IMR-90 (cell line): ENCODE data around the gene PRLH. TPM values are rescaled to one million over a fixed set of nuclear protein-coding genes. Genes with fewer than 3 reads are reported as not detected.

Experiments
- ATAC-seq: fragments of 200-7000 bp; cut with Tn5 transposase; 2 replicates; pipeline ENCODE4 v1.9.1; 2020; ENCODE audit warnings: low read depth, mild to moderate bottlenecking, moderate library complexity
- BruUV-seq: library from RNA; stranded (reverse); fragments of 400-500 nt; replicated peaks from 2 replicates; lab custom pipeline; 2021; lab: Mats Ljungman, UMichigan
- CTCF ChIA-PET: fragments of 300-600 bp; formaldehyde crosslinking; extraction: SDS; loops from one replicate; lab custom pipeline; 2021; ENCODE audit warnings: antibody characterized with exemption; lab: Yijun Ruan, JAX
- POLR2A ChIA-PET: fragments of 300-600 bp; sonication (Branson Sonifier 250); formaldehyde crosslinking; loops from one replicate; lab custom pipeline; 2022; ENCODE audit warnings: antibody characterized with exemption; ENCODE audit not compliant: unreplicated experiment; lab: Charles Lee
- DNase-seq: peaks from one replicate; pipeline ENCODE4 v3.0.0; 2013
- H2AFZ ChIP-seq: replicated peaks from 2 replicates; pipeline ENCODE3; 2013; ENCODE audit warnings: low read length, mild to moderate bottlenecking; ENCODE audit not compliant: poor library complexity
- H2AK5ac ChIP-seq: 2 replicates; pipeline ENCODE4 v1.6.1; 2013; ENCODE audit warnings: low read depth, low read length, inconsistent platforms
- H2AK9ac ChIP-seq: replicated peaks from 2 replicates; pipeline ENCODE3; 2013; ENCODE audit warnings: mild to moderate bottlenecking, low read depth, low read length, moderate library complexity; ENCODE audit not compliant: poor library complexity
- H2BK120ac ChIP-seq: 2 replicates; pipeline ENCODE4 v1.6.1; 2013; ENCODE audit warnings: low read depth, low read length, inconsistent platforms
- H2BK15ac ChIP-seq: 3 replicates; pipeline ENCODE4 v1.6.1; 2013; ENCODE audit warnings: low read depth, low read length, inconsistent platforms
- H2BK20ac ChIP-seq: 2 replicates; pipeline ENCODE4 v1.6.1; 2013; ENCODE audit warnings: low read depth, mild to moderate bottlenecking, inconsistent platforms, low read length, moderate library complexity
- H2BK5ac ChIP-seq: 2 replicates; pipeline ENCODE4 v1.6.1; 2013; ENCODE audit warnings: mild to moderate bottlenecking, low read depth, low read length, inconsistent platforms; ENCODE audit not compliant: poor library complexity, severe bottlenecking
- H3K14ac ChIP-seq: replicated peaks from 2 replicates; pipeline ENCODE4 v1.6.1; 2013; ENCODE audit warnings: low read depth, low read length, inconsistent platforms
- H3K18ac ChIP-seq: 2 replicates; pipeline ENCODE4 v1.6.1; 2013; ENCODE audit warnings: low read depth, low read length, control low read depth
- H3K23ac ChIP-seq: 2 replicates; pipeline ENCODE4 v1.6.1; 2013; ENCODE audit warnings: low read depth, low read length, inconsistent platforms
- H3K27ac ChIP-seq: 2 replicates; pipeline ENCODE4 v1.5.1; 2013; ENCODE audit warnings: mild to moderate bottlenecking, control low read depth, low read length; ENCODE audit not compliant: insufficient read depth
- H3K27me3 ChIP-seq: 2 replicates; pipeline ENCODE4 v1.6.1; 2013; ENCODE audit warnings: low read length; ENCODE audit not compliant: control insufficient read depth, insufficient read depth
- H3K36me3 ChIP-seq: 2 replicates; pipeline ENCODE4 v1.6.1; 2013; ENCODE audit warnings: low read length, mixed read lengths; ENCODE audit not compliant: control insufficient read depth, insufficient read depth
- H3K4ac ChIP-seq: 2 replicates; pipeline ENCODE4 v1.6.1; 2013; ENCODE audit warnings: low read depth, low read length, inconsistent platforms
- H3K4me1 ChIP-seq: 2 replicates; pipeline ENCODE4 v1.6.1; 2013; ENCODE audit warnings: low read length, mixed read lengths; ENCODE audit not compliant: control insufficient read depth, insufficient read depth
- H3K4me2 ChIP-seq: 2 replicates; pipeline ENCODE4 v1.6.1; 2013; ENCODE audit warnings: low read depth, mild to moderate bottlenecking, control low read depth, low read length, moderate library complexity
- H3K4me3 ChIP-seq: 2 replicates; pipeline ENCODE4 v1.5.1; 2013; ENCODE audit warnings: low read depth, mild to moderate bottlenecking, control low read depth, low read length, moderate library complexity; ENCODE audit not compliant: insufficient read depth
- H3K56ac ChIP-seq: 2 replicates; pipeline ENCODE4 v1.6.1; 2013; ENCODE audit warnings: low read length, inconsistent platforms; ENCODE audit not compliant: insufficient read depth; ENCODE audit errors: extremely low read depth
- H3K79me1 ChIP-seq, 2 experiments: 2 replicates each; pipeline ENCODE4 v1.6.1; 2013; ENCODE audit warnings: low read length in 2 of 2, inconsistent platforms in 1 of 2, low read depth in 1 of 2
- H3K9ac ChIP-seq: 2 replicates; pipeline ENCODE4 v1.6.1; 2013; ENCODE audit warnings: low read depth, low read length, control low read depth
- H3K9me1 ChIP-seq: 2 replicates; pipeline ENCODE4 v1.6.1; 2013; ENCODE audit warnings: low read length, inconsistent platforms; ENCODE audit not compliant: insufficient read depth
- H3K9me3 ChIP-seq: 2 replicates; pipeline ENCODE4 v1.6.1; 2013; ENCODE audit warnings: low read length; ENCODE audit not compliant: control insufficient read depth, insufficient read depth
- H4K20me1 ChIP-seq: 2 replicates; pipeline ENCODE4 v1.6.1; 2013; ENCODE audit warnings: low read length, inconsistent platforms; ENCODE audit not compliant: insufficient read depth
- H4K5ac ChIP-seq: 2 replicates; pipeline ENCODE4 v1.6.1; 2013; ENCODE audit warnings: mild to moderate bottlenecking, low read depth, low read length, control low read depth
- H4K8ac ChIP-seq, 2 experiments: 2 replicates each; pipeline ENCODE4 v1.6.1; 2013; ENCODE audit warnings: low read depth in 2 of 2, low read length in 2 of 2, control low read depth in 1 of 2, inconsistent platforms in 1 of 2
- H4K91ac ChIP-seq: 2 replicates; pipeline ENCODE4 v1.6.1; 2013; ENCODE audit warnings: low read depth, low read length, inconsistent platforms; ENCODE audit not compliant: insufficient read depth
- BHLHE40 ChIP-seq: fragments of 150-350 bp; IDR thresholded peaks from 2 replicates; pipeline ENCODE4 v1.6.1; 2016; ENCODE audit warnings: mild to moderate bottlenecking, low read depth, low read length
- CEBPB ChIP-seq: IDR thresholded peaks from 2 replicates; pipeline ENCODE4 v1.6.1; 2012; ENCODE audit warnings: low read depth, low read length, improper control_type of control experiment
- CHD1 ChIP-seq: IDR thresholded peaks from 2 replicates; pipeline ENCODE4 v1.6.1; 2012; ENCODE audit warnings: low read depth, low read length, improper control_type of control experiment
- FOS ChIP-seq: fragments of 150-350 bp; IDR thresholded peaks from 2 replicates; pipeline ENCODE4 v1.6.1; 2016; ENCODE audit warnings: low read depth, low read length
- MAFK ChIP-seq: IDR thresholded peaks from 2 replicates; pipeline ENCODE4 v1.6.1; 2012; ENCODE audit warnings: low read depth, low read length, improper control_type of control experiment
- MAZ ChIP-seq: IDR thresholded peaks from 2 replicates; pipeline ENCODE4 v1.6.1; 2012; ENCODE audit warnings: low read depth, mild to moderate bottlenecking, low read length, improper control_type of control experiment, moderate library complexity, borderline replicate concordance
- NFE2L2 ChIP-seq: fragments of 150-350 bp; IDR thresholded peaks from 2 replicates; pipeline ENCODE4 v1.6.1; 2016; ENCODE audit warnings: low read depth, mild to moderate bottlenecking, low read length
- RAD21 ChIP-seq: IDR thresholded peaks from 2 replicates; pipeline ENCODE4 v1.6.1; 2012; ENCODE audit warnings: low read length, improper control_type of control experiment
- RCOR1 ChIP-seq: IDR thresholded peaks from 2 replicates; pipeline ENCODE4 v1.6.1; 2012; ENCODE audit warnings: mild to moderate bottlenecking, low read length, improper control_type of control experiment; ENCODE audit not compliant: insufficient replicate concordance
- RFX5 ChIP-seq: IDR thresholded peaks from 2 replicates; pipeline ENCODE4 v1.8.0; 2012; ENCODE audit warnings: low read depth, mild to moderate bottlenecking, low read length, moderate library complexity
- WGBS, 2 experiments: methylation state at CpG; one replicate each; pipeline versions ENCODE4 v1.1.5 to v1.1.7; 2013; ENCODE audit warnings: missing lambda C conversion rate in 2 of 2; ENCODE audit not compliant: insufficient read length in 1 of 2; ENCODE audit errors: extremely low coverage in 2 of 2; 5-methylcytosine and 5-hydroxymethylcytosine counted together
- dilution Hi-C: fragments of 300-500 bp; cut with HindIII; formaldehyde crosslinking; loops from one replicate; pipeline ENCODE4 v1.14.3; 2018; ENCODE audit warnings: low sequenced_read_pairs; ENCODE audit not compliant: unreplicated experiment
- in situ Hi-C: fragments of 300-500 bp; cut with MboI; formaldehyde crosslinking; loops from 3 replicates; pipeline ENCODE4 v1.14.3; 2019; ENCODE audit warnings: low sequenced_read_pairs, inconsistent platforms, mixed read lengths
- intact Hi-C: fragments of 100-400 bp; cut with micrococcal nuclease; formaldehyde crosslinking; loops from 2 replicates; pipeline ENCODE4 v1.10.0; 2022
- polyA plus RNA-seq, 3 experiments: library from polyadenylated mRNA; depleted of rRNA; stranded (reverse); fragments of >200 nt; gene quantifications; 2 replicates each; pipeline ENCODE4 v1.2.3, GENCODE V29; 2012; ENCODE audit warnings: low replicate concordance in 1 of 3
- total RNA-seq: library from RNA; depleted of rRNA; stranded (reverse); fragments of >200 nt; gene quantifications from 2 replicates; pipeline ENCODE4 v1.2.3, GENCODE V29; 2012
- TF ChIP-seq, protein P1 (sequence below): fragments of 150-350 bp; IDR thresholded peaks from 2 replicates; pipeline ENCODE4 v1.6.1; 2016; ENCODE audit warnings: low read depth, mild to moderate bottlenecking, low read length, moderate library complexity, borderline replicate concordance

PRLH gene
- total and polyA plus RNA-seq, 2 of the 4 experiments (the other 2 are of a cell fraction): not detected

DNA sequence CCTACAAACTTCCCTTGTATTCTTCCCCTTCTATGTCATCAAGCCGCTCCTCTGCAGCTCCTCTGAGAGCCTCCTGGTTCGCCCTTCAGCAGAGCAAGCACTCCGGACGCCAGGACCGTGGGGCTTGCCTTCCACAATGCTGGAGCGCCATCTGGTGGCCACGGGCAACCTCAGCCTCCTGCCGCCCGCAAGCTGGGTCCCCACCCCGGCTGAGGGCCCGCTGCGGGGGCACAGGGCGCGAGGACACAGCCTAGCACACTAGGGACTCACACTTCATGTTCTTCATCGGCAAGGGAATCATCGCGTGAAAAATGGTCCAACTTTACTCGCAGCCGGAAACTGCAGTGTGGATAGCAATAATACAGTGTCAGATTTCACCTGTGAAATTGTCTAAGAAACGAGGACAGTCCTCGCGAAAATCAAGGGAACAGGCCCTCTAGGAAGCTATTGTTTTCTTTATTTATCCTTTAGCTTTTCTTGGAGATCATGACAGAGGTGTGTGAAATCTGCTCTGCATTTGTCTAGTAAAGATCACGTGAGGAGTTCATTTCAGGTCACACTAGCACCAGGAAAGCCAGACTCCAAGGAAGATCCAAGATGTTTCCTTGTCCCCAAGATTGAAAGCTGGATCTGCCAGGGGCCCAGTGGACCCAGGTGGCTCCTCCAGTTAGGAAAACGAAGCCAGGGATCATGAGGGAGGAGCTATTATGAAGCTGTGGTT lies 5.8 kb downstream of the PRLH start (continued):
- TF ChIP-seq, protein P1, sequence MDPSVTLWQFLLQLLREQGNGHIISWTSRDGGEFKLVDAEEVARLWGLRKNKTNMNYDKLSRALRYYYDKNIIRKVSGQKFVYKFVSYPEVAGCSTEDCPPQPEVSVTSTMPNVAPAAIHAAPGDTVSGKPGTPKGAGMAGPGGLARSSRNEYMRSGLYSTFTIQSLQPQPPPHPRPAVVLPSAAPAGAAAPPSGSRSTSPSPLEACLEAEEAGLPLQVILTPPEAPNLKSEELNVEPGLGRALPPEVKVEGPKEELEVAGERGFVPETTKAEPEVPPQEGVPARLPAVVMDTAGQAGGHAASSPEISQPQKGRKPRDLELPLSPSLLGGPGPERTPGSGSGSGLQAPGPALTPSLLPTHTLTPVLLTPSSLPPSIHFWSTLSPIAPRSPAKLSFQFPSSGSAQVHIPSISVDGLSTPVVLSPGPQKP: no peak
- peak; percentile 100 for TF ChIP-seq RAD21

DNA sequence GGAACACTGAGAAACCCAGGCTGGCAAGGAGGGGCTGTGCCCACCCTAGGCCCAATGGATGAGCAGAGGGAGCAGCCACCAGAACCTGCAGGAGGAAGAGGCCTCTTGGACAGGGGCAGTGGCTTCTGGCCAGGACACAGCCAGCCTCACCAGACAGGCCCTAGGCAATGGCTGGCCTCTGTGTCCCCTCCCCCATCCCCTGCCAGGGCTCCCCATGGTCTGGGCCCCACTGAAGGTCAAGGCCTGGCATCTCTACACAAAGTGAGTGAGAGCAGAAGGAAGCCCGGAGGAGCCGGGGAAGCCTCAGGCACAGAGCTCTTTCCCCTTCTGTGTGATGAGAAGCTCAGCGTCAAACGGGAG lies 6.3 kb downstream of the PRLH start:
- no peaks in the 10 kb centered on the region for H4K20me1 ChIP-seq
- peak overlapping the region; percentile 47; the same call in 1 of the 2 replicates for H2BK20ac ChIP-seq
- dilution Hi-C loops (no loop called here), intact Hi-C loops (loop anchor here (1.0 kb wide), 7 partner anchors 60 to 479 kb away; no protein-coding TSS in a partner anchor), in situ Hi-C loops (loop anchor here (5.0 to 25.0 kb wide), 4 partner anchors 158 to 1235 kb away; partner anchors contain the start of gene COL6A3)
- ChIA-PET POLR2A (no interaction called here), CTCF (interaction anchor here (0.7 to 3.6 kb wide), 17 partner anchors 10 to 486 kb away, joined by 3 to 53 read pairs (median 5); partner anchors contain the start of gene COPS8)
- H3K9ac ChIP-seq: 0 out of 2 replicates have a peak overlapping the region, but pooled peaks have one; percentile 6
- no peak overlapping the region for H3K27ac ChIP-seq
- H3K9me1 ChIP-seq: 0 out of 2 replicates have a peak, but pooled peaks cover 3% of the 10 kb centered on the region
- no peak overlapping the region for H2AK9ac ChIP-seq
- no peak for ATAC-seq
- H2BK5ac ChIP-seq: no peak overlapping the region
- no peak overlapping the region for H3K4me2 ChIP-seq
- peak overlapping the region; percentile 77; the same call in 2 of the 3 replicates for H2BK15ac ChIP-seq
- no peak overlapping the region for H3K23ac ChIP-seq
- no peak overlapping the region for H3K18ac ChIP-seq
- no peaks in the 10 kb centered on the region for H3K9me3 ChIP-seq
- H2AK5ac ChIP-seq: peak overlapping the region; percentile 48
- peak overlapping the region; percentile 11; the same call in 1 of the 2 replicates for H4K91ac ChIP-seq
- H3K4me3 ChIP-seq: no peak overlapping the region
- peaks cover 0 to 8% of the 10 kb centered on the region in 2 experiments; a peak in 1 of 4 replicates for H3K79me1 ChIP-seq
- no CpG with 5 or more reads among the region's 4 CpGs for WGBS, 2 experiments
- H3K4me1 ChIP-seq: peaks cover 7% of the 10 kb centered on the region; the same call in 1 of the 2 replicates
- H3K14ac ChIP-seq: peak overlapping the region; percentile 90; the same call in 1 of the 2 replicates
- H4K8ac ChIP-seq: peak overlapping the region; percentile 36 to 92; a peak in 2 of 4 replicates
- peak overlapping the region; percentile 87; the same call in 1 of the 2 replicates for H2BK120ac ChIP-seq
- peak overlapping the region; percentile 85 for H2AFZ ChIP-seq
- no peaks in the 10 kb centered on the region for H3K27me3 ChIP-seq
- H3K56ac ChIP-seq: no peak overlapping the region
- peak overlapping the region; percentile 86 for H3K4ac ChIP-seq
- H4K5ac ChIP-seq: no peak overlapping the region
- no peak for DNase-seq
- H3K36me3 ChIP-seq: no peaks in the 10 kb centered on the region
- no TSS peak for BruUV-seq
- no peak for TF ChIP-seq FOS
- no peak for TF ChIP-seq CHD1
- no peak for TF ChIP-seq CEBPB
- TF ChIP-seq MAFK: no peak
- TF ChIP-seq MAZ: no peak
- TF ChIP-seq RCOR1: no peak
- TF ChIP-seq NFE2L2: no peak
- no peak for TF ChIP-seq RFX5
- TF ChIP-seq, protein P1: no peak
- no peak for TF ChIP-seq BHLHE40
